HG02610 (cell line): ENCODE data around the gene MAP3K10.

ENCODE experiments used
- ATAC-seq: cut with Tn5 transposase; IDR thresholded peaks from one replicate; pipeline ENCODE4 v1.9.1; 2021; ENCODE audit warnings: mild to moderate bottlenecking, moderate library complexity; ENCODE audit not compliant: unreplicated experiment

MAP3K10 gene

GRCh38 chr19:40246292-40247073, 55.3 kb downstream of the MAP3K10 start:
- ATAC-seq: no peak

- no peak for ATAC-seq
Measured at GRCh38 chr19:40247178-40247577, 56.0 kb downstream of the MAP3K10 start.

GRCh38 chr19:40247735-40248262, 56.6 kb downstream of the MAP3K10 start:
- no peak for ATAC-seq

- ATAC-seq: no peak
Measured at GRCh38 chr19:40249201-40249600, 58.0 kb downstream of the MAP3K10 start.

GRCh38 chr19:40249781-40250180, 58.6 kb downstream of the MAP3K10 start:
- ATAC-seq: no peak

GRCh38 chr19:40251244-40251643, 60.0 kb downstream of the MAP3K10 start:
- ATAC-seq: no peak

- no peak for ATAC-seq
Measured at GRCh38 chr19:40251991-40252390, 60.8 kb downstream of the MAP3K10 start.

- no peak for ATAC-seq
Measured at GRCh38 chr19:40252395-40252794, 61.2 kb downstream of the MAP3K10 start.

GRCh38 chr19:40253611-40254092, 62.4 kb downstream of the MAP3K10 start:
- no peak for ATAC-seq

GRCh38 chr19:40254714-40255418, 63.6 kb downstream of the MAP3K10 start:
- ATAC-seq: no peak

- ATAC-seq: no peak
Measured at GRCh38 chr19:40255619-40256166, 64.5 kb downstream of the MAP3K10 start.

GRCh38 chr19:40256512-40256911, 65.3 kb downstream of the MAP3K10 start:
- no peak for ATAC-seq

GRCh38 chr19:40257096-40257517, 65.9 kb downstream of the MAP3K10 start:
- ATAC-seq: no peak

- ATAC-seq: no peak
Measured at GRCh38 chr19:40261631-40262030, 70.4 kb downstream of the MAP3K10 start.

GRCh38 chr19:40262422-40262821, 71.2 kb downstream of the MAP3K10 start:
- no peak for ATAC-seq

GRCh38 chr19:40263440-40264313, 72.5 kb downstream of the MAP3K10 start:
- ATAC-seq: no peak

- ATAC-seq: no peak
Measured at GRCh38 chr19:40264314-40265054, 73.3 kb downstream of the MAP3K10 start.
